Gastrocnemius medialis (tissue), 4 donors: ENCODE results near the gene RAB4A. TPM values are rescaled to one million over a fixed set of nuclear protein-coding genes. Genes with fewer than 3 reads are reported as not detected.

Source experiments
- ATAC-seq, 2 donors: fragments of 150-250 bp; one replicate each; pipeline ENCODE4 v1.9.1; 2016
- DNase-seq, 2 donors: peaks; one replicate each; pipeline ENCODE4 v3.0.0-alpha.2; 2019
- H3K27ac ChIP-seq, 4 donors: fragments of 200-600 bp; sonication (generic); 1 replicate in 1 of 4; 2 replicates in 3 of 4; pipeline ENCODE4 v1.5.1; 2016 to 2018; ENCODE audit warnings: mild to moderate bottlenecking in 2 of 4, moderate library complexity in 1 of 4
- H3K27me3 ChIP-seq, 3 donors: fragments of 200-600 bp; sonication (generic) in 2 of 3; 1 replicate in 1 of 3; 2 replicates in 2 of 3; pipeline versions ENCODE4 v1.5.1 to v1.6.0; 2016 to 2019; ENCODE audit warnings: mild to moderate bottlenecking in 1 of 3, moderate library complexity in 1 of 3
- H3K36me3 ChIP-seq, 2 donors: fragments of 200-600 bp; sonication (generic) in 1 of 2; one replicate each; pipeline ENCODE4 v1.5.1; 2017 to 2018
- H3K4me1 ChIP-seq, 2 donors: fragments of 200-600 bp; sonication (generic) in 1 of 2; one replicate each; pipeline ENCODE4 v1.5.1; 2016 to 2017; ENCODE audit warnings: mild to moderate bottlenecking in 2 of 2
- H3K4me3 ChIP-seq, 4 donors: fragments of 200-600 bp; sonication (generic) in 3 of 4; 1 replicate in 1 of 4; 2 replicates in 3 of 4; pipeline ENCODE4 v1.5.1; 2016 to 2019; ENCODE audit warnings: mild to moderate bottlenecking in 2 of 4
- H3K9me3 ChIP-seq, 3 donors: fragments of 200-600 bp; sonication (generic) in 2 of 3; 1 replicate in 1 of 3; 2 replicates in 2 of 3; pipeline ENCODE4 v1.5.1; 2016 to 2019
- POLR2A ChIP-seq, 2 donors: fragments of 450-650 bp; IDR thresholded peaks; one replicate each; pipeline ENCODE4 v1.6.1; 2017; ENCODE audit warnings: antibody characterized with exemption in 2 of 2, mild to moderate bottlenecking in 2 of 2, moderate library complexity in 2 of 2
- in situ Hi-C, 4 donors: fragments of 200-750 bp; cut with MboI; loops; one replicate each; pipeline versions ENCODE4 v1.15.0 to v1.8.0; 2017; ENCODE audit warnings: low sequenced_read_pairs in 4 of 4
- intact Hi-C: fragments of 100-400 bp; cut with DNase I; formaldehyde crosslinking; loops from one replicate; pipeline ENCODE4 v1.15.1; 2023; ENCODE audit warnings: low total_unique reads
- total RNA-seq, 4 donors: library from RNA; depleted of rRNA; stranded (reverse); fragments of >200 nt; gene quantifications; one replicate each; pipeline versions ENCODE4 v1.1.0 to v1.2.3, GENCODE V29; 2016
- TF ChIP-seq, protein P1 (sequence below), 5 experiments: fragments of 450-650 bp in 3 of 5; fragments of 200-600 bp in 2 of 5; sonication (generic) in 2 of 5; IDR thresholded peaks in 4 of 5; conservative IDR thresholded peaks in 1 of 5; 1 replicate in 4 of 5; 2 replicates in 1 of 5; pipeline ENCODE4 v1.5.1; 2016 to 2019; ENCODE audit warnings: antibody characterized with exemption in 5 of 5, mild to moderate bottlenecking in 3 of 5, moderate library complexity in 3 of 5

RAB4A gene
- total RNA-seq, 4 donors from 2014 or later: 21.1 to 48.1 (median 29.2) TPM

DNA sequence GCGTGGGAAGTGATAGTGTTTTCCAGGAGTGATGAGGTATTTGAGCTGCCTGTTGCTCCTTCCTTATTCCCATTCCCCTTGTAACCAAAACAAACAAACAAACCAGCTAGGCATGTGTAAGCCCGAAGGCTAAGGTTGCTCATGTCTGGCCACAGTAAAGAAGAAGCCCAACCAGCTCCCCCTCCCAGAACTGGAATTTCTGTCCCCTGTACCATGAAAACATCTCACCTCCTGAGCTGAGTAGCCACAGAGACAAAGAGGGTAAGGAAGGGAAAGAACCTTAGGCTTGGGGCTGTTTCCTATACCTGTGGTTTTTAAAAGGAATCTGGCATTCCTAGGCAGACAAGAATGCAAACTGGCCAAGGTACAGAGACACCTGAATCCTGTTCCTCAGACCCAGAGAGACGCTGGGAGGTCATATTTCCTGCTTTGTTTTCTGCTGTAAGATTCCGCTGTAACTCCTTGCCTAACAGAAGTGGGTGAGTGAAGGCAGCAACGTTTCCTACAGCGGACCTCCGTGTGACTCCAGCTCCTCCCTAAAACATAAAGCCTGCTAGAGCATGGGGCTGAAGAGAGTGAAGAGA, 41.7 kb upstream of the RAB4A start:
- Histone ChIP-seq H3K36me3 (no peaks in the 10 kb centered on the region), H3K9me3 (no peaks in the 10 kb centered on the region), H3K4me3 (peak overlapping the region; percentile 19 to 33 (median 23)), H3K4me1 (peaks cover 22 to 46% of the 10 kb centered on the region in 2 donors), H3K27me3 (no peaks in the 10 kb centered on the region), H3K27ac (peak overlapping the region; percentile 84 to 97 (median 90))
- in situ Hi-C loops (loop anchor here in 2 of 4 donors (5.0 to 25.0 kb wide), 2 partner anchors 492 to 497 kb away; partner anchors contain the start of gene RHOU (in 1 of the 2)), intact Hi-C loops (no loop called here)
- ATAC-seq (peak; percentile 46 to 65), DNase-seq (peak; percentile 28 to 44)
- TF ChIP-seq POLR2A (IDR thresholded peaks at IDR 0.05): no peak
- TF ChIP-seq, protein P1, sequence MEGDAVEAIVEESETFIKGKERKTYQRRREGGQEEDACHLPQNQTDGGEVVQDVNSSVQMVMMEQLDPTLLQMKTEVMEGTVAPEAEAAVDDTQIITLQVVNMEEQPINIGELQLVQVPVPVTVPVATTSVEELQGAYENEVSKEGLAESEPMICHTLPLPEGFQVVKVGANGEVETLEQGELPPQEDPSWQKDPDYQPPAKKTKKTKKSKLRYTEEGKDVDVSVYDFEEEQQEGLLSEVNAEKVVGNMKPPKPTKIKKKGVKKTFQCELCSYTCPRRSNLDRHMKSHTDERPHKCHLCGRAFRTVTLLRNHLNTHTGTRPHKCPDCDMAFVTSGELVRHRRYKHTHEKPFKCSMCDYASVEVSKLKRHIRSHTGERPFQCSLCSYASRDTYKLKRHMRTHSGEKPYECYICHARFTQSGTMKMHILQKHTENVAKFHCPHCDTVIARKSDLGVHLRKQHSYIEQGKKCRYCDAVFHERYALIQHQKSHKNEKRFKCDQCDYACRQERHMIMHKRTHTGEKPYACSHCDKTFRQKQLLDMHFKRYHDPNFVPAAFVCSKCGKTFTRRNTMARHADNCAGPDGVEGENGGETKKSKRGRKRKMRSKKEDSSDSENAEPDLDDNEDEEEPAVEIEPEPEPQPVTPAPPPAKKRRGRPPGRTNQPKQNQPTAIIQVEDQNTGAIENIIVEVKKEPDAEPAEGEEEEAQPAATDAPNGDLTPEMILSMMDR (IDR thresholded peaks at IDR 0.05 in 4 of 5, conservative IDR thresholded peaks at IDR 0.05 in 1 of 5): no peak

DNA sequence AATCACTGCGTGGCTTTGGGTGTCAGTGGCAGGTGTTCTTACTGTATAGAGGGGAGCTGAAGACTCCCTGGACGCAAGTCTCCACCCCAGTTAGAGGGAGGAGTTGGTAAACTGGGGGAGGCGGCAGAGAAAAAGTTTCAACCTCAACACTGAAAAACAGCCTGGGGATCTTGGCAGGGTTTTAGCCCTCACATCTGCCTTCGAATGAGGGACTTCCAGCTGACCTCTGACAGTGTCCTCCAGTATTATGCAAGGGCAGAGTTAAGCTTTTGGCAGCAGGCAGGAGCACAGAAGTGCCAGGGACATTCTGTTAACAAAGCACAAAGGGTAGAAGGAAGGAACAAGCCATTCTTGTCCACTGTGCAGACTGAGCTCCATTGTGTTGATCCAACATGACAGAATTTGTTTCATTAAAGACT, 41.2 kb upstream of the RAB4A start:
- H3K9me3 ChIP-seq: no peaks in the 10 kb centered on the region
- in situ Hi-C loops: loop anchor here in 3 of 4 donors (5.0 to 25.0 kb wide), 2 partner anchors 492 to 497 kb away; partner anchors contain the start of gene RHOU (in 1 of the 3)
- H3K27ac ChIP-seq: peak overlapping the region; percentile 84 to 97 (median 90)
- H3K36me3 ChIP-seq: no peaks in the 10 kb centered on the region
- peaks cover 22 to 41% of the 10 kb centered on the region in 2 donors for H3K4me1 ChIP-seq
- intact Hi-C loops: no loop called here
- H3K4me3 ChIP-seq: peak overlapping the region; percentile 19 to 36 (median 23)
- DNase-seq: peak; percentile 81 to 89
- peak; percentile 88 to 90 for ATAC-seq
- TF ChIP-seq POLR2A (IDR thresholded peaks at IDR 0.05): peak in 1 of 2 donors; percentile 14
- TF ChIP-seq, protein P1 (IDR thresholded peaks at IDR 0.05 in 4 of 5, conservative IDR thresholded peaks at IDR 0.05 in 1 of 5): no peak
- H3K27me3 ChIP-seq: no peaks in the 10 kb centered on the region

DNA sequence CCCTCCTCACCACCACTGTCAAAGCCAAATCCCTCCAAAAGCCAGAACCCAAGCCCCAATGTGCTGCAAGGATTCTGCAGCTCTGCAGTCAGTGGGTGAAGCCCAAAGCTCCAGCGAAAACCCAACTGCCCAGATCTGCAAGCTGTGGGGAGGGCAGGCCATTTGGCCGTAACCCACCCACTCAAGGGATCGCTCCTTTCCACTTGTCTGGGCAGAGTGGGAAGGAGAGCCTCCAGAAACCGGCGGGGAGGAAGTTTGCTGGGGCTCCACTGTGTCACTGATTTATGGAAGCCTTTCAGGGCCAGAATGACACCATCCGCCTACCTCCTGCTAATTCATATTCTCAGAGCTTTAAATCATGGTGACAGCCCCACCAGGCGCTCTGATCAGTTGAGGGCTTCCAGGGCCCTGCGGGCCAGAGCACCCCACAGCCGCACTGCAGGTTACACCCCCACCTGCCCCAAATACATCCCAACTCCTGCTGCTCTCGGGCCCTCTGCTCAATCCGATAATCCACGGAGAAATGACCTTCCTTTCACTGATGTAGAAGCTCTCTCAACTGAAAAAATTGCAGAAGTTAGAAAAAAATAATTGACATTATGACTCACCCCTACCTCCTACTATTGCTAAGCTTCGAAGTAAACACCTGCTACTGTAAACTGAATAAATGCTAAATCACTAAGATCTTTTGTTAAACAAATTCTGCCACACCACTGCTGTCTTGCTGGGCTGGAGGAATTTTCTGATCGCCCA, 40.6 kb upstream of the RAB4A start:
- in situ Hi-C loops (loop anchor here in 2 of 4 donors (5.0 to 25.0 kb wide), 2 partner anchors 493 to 498 kb away; partner anchors contain the start of gene RHOU (in 1 of the 2)), intact Hi-C loops (no loop called here)
- TF ChIP-seq POLR2A (IDR thresholded peaks at IDR 0.05): no peak
- ATAC-seq: peak; percentile 3 to 8
- Histone ChIP-seq H3K27me3 (no peaks in the 10 kb centered on the region), H3K4me3 (peak overlapping the region; percentile 19 to 36 (median 23)), H3K27ac (peak overlapping the region; percentile 84 to 97 (median 90)), H3K4me1 (peaks cover 22 to 38% of the 10 kb centered on the region in 2 donors), H3K36me3 (no peaks in the 10 kb centered on the region), H3K9me3 (no peaks in the 10 kb centered on the region)
- no peak for DNase-seq

DNA sequence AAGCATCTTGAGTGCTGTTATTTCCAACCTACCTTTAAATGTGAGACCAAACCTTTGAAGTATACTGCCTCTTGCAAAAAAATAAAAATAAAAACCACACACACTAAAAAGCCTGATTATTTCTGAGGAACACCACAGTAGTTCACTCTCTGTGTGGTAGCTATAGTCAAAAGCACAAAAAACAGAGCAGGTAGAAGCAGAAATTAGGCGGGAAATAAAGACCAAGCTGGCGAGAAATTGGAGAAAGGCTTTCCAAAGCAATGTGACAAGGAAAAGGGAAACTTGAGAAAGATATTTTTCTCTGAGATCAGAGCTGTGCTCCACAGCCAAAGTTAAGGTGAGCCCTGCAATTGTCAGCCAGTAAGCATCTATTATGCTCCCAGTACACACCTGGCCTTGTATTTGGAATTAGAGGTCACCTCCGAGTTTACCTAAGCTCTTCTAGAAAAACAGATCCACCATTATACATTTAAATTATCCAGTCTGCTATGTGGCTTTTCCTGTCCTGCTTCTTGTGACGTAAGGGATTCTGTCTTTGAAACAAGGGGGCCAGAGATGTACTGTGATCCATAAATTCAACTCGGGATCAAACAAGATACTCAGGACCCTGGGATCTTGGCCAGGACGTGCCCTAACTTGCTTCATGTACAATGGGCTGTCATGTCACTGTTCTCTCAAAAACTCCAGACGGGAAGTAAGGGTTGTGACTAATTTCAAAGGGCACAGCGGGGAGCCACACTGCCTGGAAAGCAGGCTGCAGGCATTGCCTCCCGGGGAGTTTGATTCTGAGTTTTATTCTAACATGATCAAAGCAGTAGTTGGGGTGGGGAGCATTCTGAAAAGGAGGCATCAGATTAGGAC, 39.8 kb upstream of the RAB4A start:
- TF ChIP-seq, protein P1 (IDR thresholded peaks at IDR 0.05 in 4 of 5, conservative IDR thresholded peaks at IDR 0.05 in 1 of 5): no peak
- no peak for TF ChIP-seq POLR2A (IDR thresholded peaks at IDR 0.05)
- H3K27ac ChIP-seq: peak overlapping the region; percentile 84 to 97 (median 90)
- intact Hi-C loops: no loop called here
- no peaks in the 10 kb centered on the region for H3K27me3 ChIP-seq
- H3K9me3 ChIP-seq: no peaks in the 10 kb centered on the region
- no peaks in the 10 kb centered on the region for H3K36me3 ChIP-seq
- H3K4me1 ChIP-seq: peaks cover 22 to 38% of the 10 kb centered on the region in 2 donors
- no peak overlapping the region for H3K4me3 ChIP-seq
- ATAC-seq: no peak
- in situ Hi-C loops: loop anchor here in 2 of 4 donors (5.0 to 25.0 kb wide), 2 partner anchors 494 to 499 kb away; partner anchors contain the start of gene RHOU (in 1 of the 2)
- no peak for DNase-seq
